ENCODE data around the gene SPECC1.

GRCh38 chr17:20028443-20028842 lies 19.3 kb downstream of the SPECC1 start:
- TF ChIP-seq CTCF (IDR thresholded peaks at IDR 0.05; ENCODE audit: low read depth, low read length, poor library complexity, severe bottlenecking) (no peak), EZH2phosphoT487 (IDR thresholded peaks at IDR 0.05; ENCODE audit: borderline replicate concordance, low read length) (no peak)
